Smooth muscle cell (in vitro differentiated cells): ENCODE measurements around the gene LHX6. TPM values are rescaled to one million over a fixed set of nuclear protein-coding genes. Genes with fewer than 3 reads are reported as not detected.
A peak's percentile ranks its signal among the peaks of the same experiment; 100 is the strongest.

ENCODE experiments used
- DNase-seq: peaks from one replicate; lab custom pipeline; 2025; ENCODE audit not compliant: unreplicated experiment; lab: John Stamatoyannopoulos, UW
- H2AFZ ChIP-seq: fragments of 200-600 bp; sonication (generic); 2 replicates; pipeline ENCODE4 v1.6.0; 2016; ENCODE audit warnings: antibody characterized with exemption, low read depth, mild to moderate bottlenecking
- H3F3A ChIP-seq: fragments of 200-600 bp; sonication (generic); 2 replicates; pipeline ENCODE4 v1.6.0; 2017; ENCODE audit warnings: antibody characterized with exemption, low read depth
- H3K27ac ChIP-seq: fragments of 200-600 bp; sonication (generic); 2 replicates; pipeline ENCODE4 v1.5.1; 2016; ENCODE audit warnings: low read depth, mild to moderate bottlenecking
- H3K27me3 ChIP-seq: fragments of 200-600 bp; sonication (generic); 2 replicates; pipeline ENCODE4 v1.6.1; 2016; ENCODE audit warnings: low read depth, mild to moderate bottlenecking
- H3K36me3 ChIP-seq: fragments of 200-600 bp; sonication (generic); 2 replicates; pipeline ENCODE4 v1.5.1; 2016; ENCODE audit warnings: low read depth
- H3K4me1 ChIP-seq: fragments of 200-600 bp; sonication (generic); 2 replicates; pipeline ENCODE4 v1.5.1; 2016; ENCODE audit warnings: low read depth
- H3K4me2 ChIP-seq: fragments of 200-600 bp; sonication (generic); 2 replicates; pipeline ENCODE4 v1.6.0; 2016; ENCODE audit warnings: mild to moderate bottlenecking
- H3K4me3 ChIP-seq: fragments of 200-600 bp; sonication (generic); 2 replicates; pipeline ENCODE4 v1.5.1; 2016; ENCODE audit warnings: mild to moderate bottlenecking
- H3K79me2 ChIP-seq: fragments of 200-600 bp; sonication (generic); 2 replicates; pipeline ENCODE4 v1.6.0; 2016; ENCODE audit warnings: low read depth, mild to moderate bottlenecking
- H3K9ac ChIP-seq: fragments of 200-600 bp; sonication (generic); 2 replicates; pipeline ENCODE4 v1.6.0; 2016; ENCODE audit warnings: low read depth
- H3K9me3 ChIP-seq: fragments of 200-600 bp; sonication (generic); replicated peaks from 2 replicates; pipeline ENCODE4 v1.5.1; 2016; ENCODE audit warnings: low read depth
- H4K20me1 ChIP-seq: fragments of 200-600 bp; sonication (generic); 2 replicates; pipeline ENCODE4 v1.6.0; 2016; ENCODE audit warnings: low read depth
- CTCF ChIP-seq: fragments of 200-600 bp; sonication (generic); IDR thresholded peaks from 2 replicates; pipeline ENCODE4 v1.5.1; 2017; ENCODE audit warnings: borderline replicate concordance, mild to moderate bottlenecking, antibody characterized with exemption; ENCODE audit not compliant: insufficient read depth, poor library complexity, severe bottlenecking
- WGBS: methylation state at CpG from one replicate; pipeline ENCODE4 v1.1.7; 2016; ENCODE audit warnings: low lambda C conversion rate; 5-methylcytosine and 5-hydroxymethylcytosine counted together
- polyA plus RNA-seq: library from polyadenylated mRNA; unstranded; fragments of >200 nt; fragmentation: Nextera tagmentation; extraction: Ambion mirVana; gene quantifications from 2 replicates; pipeline ENCODE4 v1.2.1, GENCODE V29; 2016
- total RNA-seq: library from RNA; depleted of rRNA; stranded (reverse); fragments of >200 nt; gene quantifications from 2 replicates; pipeline ENCODE4 v1.2.3, GENCODE V29; 2014

Gene LHX6
- total and polyA plus RNA-seq, 2 experiments from 2014 or later, result not detected

DNA sequence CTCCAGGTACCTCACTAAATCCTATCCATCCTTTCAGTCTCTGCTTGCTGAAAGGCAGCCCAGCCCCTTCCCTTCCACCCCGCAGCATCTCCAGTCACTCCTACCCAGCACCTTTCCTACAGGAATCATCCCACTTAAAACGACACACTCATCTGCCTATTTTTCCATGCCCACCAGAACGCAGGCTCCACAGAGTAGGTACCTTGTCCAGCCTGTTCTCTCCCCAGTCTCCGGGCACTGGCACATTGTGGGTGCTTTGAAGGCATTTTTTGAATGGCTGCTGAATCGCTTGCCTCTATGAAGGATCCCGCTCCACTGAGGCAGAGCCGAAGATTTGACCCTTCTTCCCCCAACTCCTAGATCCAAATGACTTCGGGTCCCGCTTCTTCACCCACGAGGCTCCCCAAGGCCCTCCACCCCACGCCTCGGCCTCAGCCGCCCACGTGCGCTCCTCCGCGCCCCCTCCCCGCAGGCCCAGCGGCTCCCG lies 15.6 kb downstream of the LHX6 start:
- no peak overlapping the region for H3K9ac ChIP-seq
- H3K4me2 ChIP-seq, result peak overlapping the region; percentile 84

GRCh38 chr9:122212473-122213004 lies 16.2 kb downstream of the LHX6 start:
- no peaks in the 10 kb centered on the region for H3K4me1 ChIP-seq
- WGBS, result 78% methylated on average over 7 of the region's 7 CpGs
- H3K4me3 ChIP-seq, result no peak overlapping the region
- DNase-seq, result no peak
- no peaks in the 10 kb centered on the region for H4K20me1 ChIP-seq
- H3K27ac ChIP-seq, result no peak overlapping the region
- no peak overlapping the region for H3K4me2 ChIP-seq
- no peaks in the 10 kb centered on the region for H3K9me3 ChIP-seq
- H2AFZ ChIP-seq, result no peak overlapping the region
- no peak overlapping the region for H3K9ac ChIP-seq
- H3F3A ChIP-seq, result no peaks in the 10 kb centered on the region
- peaks cover 91% of the 10 kb centered on the region for H3K27me3 ChIP-seq
- no peak for TF ChIP-seq CTCF
- H3K79me2 ChIP-seq, result no peaks in the 10 kb centered on the region
- H3K36me3 ChIP-seq, result no peaks in the 10 kb centered on the region

More for the DNA sequence above, 15.6 kb downstream of the LHX6 start:
- Histone ChIP-seq H4K20me1 (no peaks in the 10 kb centered on the region), H3K9me3 (no peaks in the 10 kb centered on the region), H3F3A (no peaks in the 10 kb centered on the region), H3K27me3 (peaks cover 92% of the 10 kb centered on the region), H3K27ac (no peak overlapping the region), H2AFZ (no peak overlapping the region), H3K4me1 (no peaks in the 10 kb centered on the region), H3K4me3 (peak overlapping the region; percentile 48), H3K79me2 (no peaks in the 10 kb centered on the region), H3K36me3 (no peaks in the 10 kb centered on the region)
- 51% methylated on average over 15 of the region's 20 CpGs for WGBS
- no peak for TF ChIP-seq CTCF
- no peak for DNase-seq

GRCh38 chr9:122209451-122209850 lies 19.3 kb downstream of the LHX6 start:
- no peak overlapping the region for H3K4me2 ChIP-seq
- no peak for TF ChIP-seq CTCF
- no peak overlapping the region for H3K4me3 ChIP-seq
- H3K79me2 ChIP-seq, result no peaks in the 10 kb centered on the region
- no peak for DNase-seq
- H3K9ac ChIP-seq, result no peak overlapping the region
- peaks cover 69% of the 10 kb centered on the region for H3K27me3 ChIP-seq
- no peaks in the 10 kb centered on the region for H3K4me1 ChIP-seq
- no peak overlapping the region for H2AFZ ChIP-seq
- H4K20me1 ChIP-seq, result no peaks in the 10 kb centered on the region
- no peaks in the 10 kb centered on the region for H3F3A ChIP-seq
- no peak overlapping the region for H3K27ac ChIP-seq
- H3K36me3 ChIP-seq, result no peaks in the 10 kb centered on the region
- no peaks in the 10 kb centered on the region for H3K9me3 ChIP-seq
- 88% methylated on average over 12 of the region's 12 CpGs for WGBS

DNA sequence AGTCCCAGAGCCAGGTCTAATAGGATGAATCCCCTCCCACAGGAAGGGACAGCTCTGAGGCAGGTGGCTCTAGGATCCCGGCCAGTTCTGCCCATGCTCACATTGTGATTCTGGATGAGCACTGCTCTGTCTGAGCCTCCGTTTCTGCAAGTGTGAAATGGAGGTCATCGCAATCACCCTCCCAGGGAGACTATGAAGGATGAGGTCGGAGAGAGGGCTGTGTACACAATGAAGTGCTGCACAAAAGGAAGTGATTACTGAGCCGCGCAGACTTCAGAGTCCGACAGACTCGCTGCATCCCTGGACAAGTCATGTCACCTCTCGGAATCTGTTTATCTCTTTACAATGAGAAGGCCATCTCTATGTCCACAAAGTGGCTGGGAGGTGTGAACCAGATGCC lies 21.7 kb downstream of the LHX6 start:
- H3K4me3 ChIP-seq, result no peak overlapping the region
- no peak overlapping the region for H2AFZ ChIP-seq
- H3K27ac ChIP-seq, result no peak overlapping the region
- H3K79me2 ChIP-seq, result no peaks in the 10 kb centered on the region
- DNase-seq, result no peak
- H3K4me2 ChIP-seq, result no peak overlapping the region
- H3K4me1 ChIP-seq, result no peaks in the 10 kb centered on the region
- WGBS, result 92% methylated on average over 9 of the region's 9 CpGs
- H3K9me3 ChIP-seq, result no peaks in the 10 kb centered on the region
- H4K20me1 ChIP-seq, result no peaks in the 10 kb centered on the region
- H3K36me3 ChIP-seq, result no peaks in the 10 kb centered on the region
- H3K27me3 ChIP-seq, result peaks cover 45% of the 10 kb centered on the region
- TF ChIP-seq CTCF, result no peak
- no peak overlapping the region for H3K9ac ChIP-seq
- H3F3A ChIP-seq, result no peaks in the 10 kb centered on the region
